22Rv1 (cell line): ENCODE results near the gene PKNOX2.

Source experiments
- H3K27ac ChIP-seq: fragments of 450-650 bp; 2 replicates; pipeline ENCODE4 v1.5.1; 2017
- CTCF ChIP-seq: fragments of 450-650 bp; IDR thresholded peaks from 2 replicates; pipeline ENCODE4 v1.5.1; 2017; ENCODE audit warnings: mild to moderate bottlenecking
- ZFX ChIP-seq: fragments of 450-650 bp; IDR thresholded peaks from 2 replicates; pipeline ENCODE4 v1.6.1; 2017; ENCODE audit warnings: antibody characterized with exemption, borderline replicate concordance

The PKNOX2 gene

GRCh38 chr11:125141178-125141577 is 23.4 kb upstream of the PKNOX2 start:
- TF ChIP-seq ZFX (no peak), CTCF (no peak)
- no peak overlapping the region for H3K27ac ChIP-seq

- H3K27ac ChIP-seq = no peak overlapping the region
- TF ChIP-seq CTCF (peak; percentile 97), ZFX (no peak)
Observed at GRCh38 chr11:125141686-125142535, 22.6 kb upstream of the PKNOX2 start.

GRCh38 chr11:125146232-125146631 is 18.3 kb upstream of the PKNOX2 start:
- H3K27ac ChIP-seq = no peak overlapping the region
- TF ChIP-seq ZFX (no peak), CTCF (no peak)

GRCh38 chr11:125147280-125147679 is 17.3 kb upstream of the PKNOX2 start:
- H3K27ac ChIP-seq = no peak overlapping the region
- TF ChIP-seq CTCF (no peak), ZFX (no peak)

GRCh38 chr11:125148011-125148410 is 16.5 kb upstream of the PKNOX2 start:
- TF ChIP-seq ZFX (no peak), CTCF (no peak)

GRCh38 chr11:125148743-125149142 is 15.8 kb upstream of the PKNOX2 start:
- H3K27ac ChIP-seq = no peak overlapping the region
- TF ChIP-seq ZFX = no peak

More at GRCh38 chr11:125148011-125148410, 16.5 kb upstream of the PKNOX2 start:
- H3K27ac ChIP-seq = no peak overlapping the region

- TF ChIP-seq CTCF (no peak), ZFX (no peak)
- no peak overlapping the region for H3K27ac ChIP-seq
Observed at GRCh38 chr11:125153837-125154236, 10.7 kb upstream of the PKNOX2 start.
